Measurements from ENCODE around the gene IGF2BP2. TPM values are rescaled to one million over a fixed set of nuclear protein-coding genes. Genes with fewer than 3 reads are reported as not detected.
"Not testable (repeated sequence)": the region's sequence is repeated elsewhere in the genome, so short reads cannot be mapped to it uniquely, and the experiment has no call there.

Gene IGF2BP2
- total RNA-seq, 1 experiment from 2014 or later, result 75.9 TPM

DNA sequence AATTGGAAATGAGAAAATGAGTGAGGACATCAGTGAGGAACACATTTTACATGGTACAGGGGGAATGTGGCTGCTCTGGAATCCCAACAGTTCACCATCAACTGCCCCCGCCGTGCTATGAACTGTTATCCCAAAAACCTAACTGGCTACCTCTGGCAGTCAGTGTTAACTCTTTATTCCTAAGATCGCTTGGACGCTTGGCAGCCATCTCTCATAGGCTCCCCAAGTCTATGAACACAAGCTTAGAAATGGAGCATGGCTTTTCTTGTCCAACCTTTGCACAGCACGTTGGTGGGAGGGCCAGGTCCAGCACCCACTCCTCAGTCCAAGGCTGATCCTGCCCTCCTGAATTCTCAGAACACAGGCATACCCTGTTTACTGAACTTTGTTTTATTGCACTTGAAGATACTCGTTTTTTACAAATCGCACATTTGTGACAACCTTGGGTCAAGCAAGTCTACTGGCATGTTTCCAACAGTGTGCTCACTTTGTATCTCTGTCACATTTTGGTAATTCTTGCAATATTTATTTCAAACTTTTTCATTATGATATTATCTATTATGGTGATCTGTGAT is 185.1 kb downstream of the IGF2BP2 start:
- TF ChIP-seq, protein P1, sequence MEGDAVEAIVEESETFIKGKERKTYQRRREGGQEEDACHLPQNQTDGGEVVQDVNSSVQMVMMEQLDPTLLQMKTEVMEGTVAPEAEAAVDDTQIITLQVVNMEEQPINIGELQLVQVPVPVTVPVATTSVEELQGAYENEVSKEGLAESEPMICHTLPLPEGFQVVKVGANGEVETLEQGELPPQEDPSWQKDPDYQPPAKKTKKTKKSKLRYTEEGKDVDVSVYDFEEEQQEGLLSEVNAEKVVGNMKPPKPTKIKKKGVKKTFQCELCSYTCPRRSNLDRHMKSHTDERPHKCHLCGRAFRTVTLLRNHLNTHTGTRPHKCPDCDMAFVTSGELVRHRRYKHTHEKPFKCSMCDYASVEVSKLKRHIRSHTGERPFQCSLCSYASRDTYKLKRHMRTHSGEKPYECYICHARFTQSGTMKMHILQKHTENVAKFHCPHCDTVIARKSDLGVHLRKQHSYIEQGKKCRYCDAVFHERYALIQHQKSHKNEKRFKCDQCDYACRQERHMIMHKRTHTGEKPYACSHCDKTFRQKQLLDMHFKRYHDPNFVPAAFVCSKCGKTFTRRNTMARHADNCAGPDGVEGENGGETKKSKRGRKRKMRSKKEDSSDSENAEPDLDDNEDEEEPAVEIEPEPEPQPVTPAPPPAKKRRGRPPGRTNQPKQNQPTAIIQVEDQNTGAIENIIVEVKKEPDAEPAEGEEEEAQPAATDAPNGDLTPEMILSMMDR (IDR thresholded peaks at IDR 0.05; ENCODE audit: insufficient read depth in 1 of 2, low read depth in 1 of 2, low read length in 1 of 2, severe bottlenecking in 1 of 2, unreplicated experiment in 1 of 2), result no peak
- H3K36me3 Mint-ChIP-seq (ENCODE audit: insufficient read depth, unreplicated experiment), result peaks cover 24% of the 10 kb centered on the region
- no peak overlapping the region for H3K4me3 ChIP-seq (ENCODE audit: low read depth, low read length)
- no peaks in the 10 kb centered on the region; the same call in 1 of the 2 replicates for H3K36me3 ChIP-seq (ENCODE audit: control insufficient read depth, insufficient read depth, low read length)
- no peaks in the 10 kb centered on the region for H3K27me3 ChIP-seq (replicated peaks; ENCODE audit: control insufficient read depth, insufficient read depth, low read length)
- CTCF ChIA-PET, result no interaction called here
- intact Hi-C loops (cut with micrococcal nuclease; ENCODE audit: unreplicated experiment), result no loop called here
- POLR2A ChIA-PET, result no interaction called here
- no TSS peak for BruUV-seq (replicated peaks)
- no peaks in the 10 kb centered on the region for H3K9me3 Mint-ChIP-seq (ENCODE audit: unreplicated experiment)
- no peaks in the 10 kb centered on the region for H3K4me1 ChIP-seq
- H3K27ac Mint-ChIP-seq (ENCODE audit: unreplicated experiment), result no peak overlapping the region
- no peak for DNase-seq
- H3K4me3 Mint-ChIP-seq (ENCODE audit: unreplicated experiment), result no peak overlapping the region
- H3K4me1 Mint-ChIP-seq (ENCODE audit: low read depth, unreplicated experiment), result no peaks in the 10 kb centered on the region
- no peaks in the 10 kb centered on the region for H3K27me3 Mint-ChIP-seq (ENCODE audit: insufficient read depth, unreplicated experiment)
- H3K9me3 ChIP-seq, result no peaks in the 10 kb centered on the region

DNA sequence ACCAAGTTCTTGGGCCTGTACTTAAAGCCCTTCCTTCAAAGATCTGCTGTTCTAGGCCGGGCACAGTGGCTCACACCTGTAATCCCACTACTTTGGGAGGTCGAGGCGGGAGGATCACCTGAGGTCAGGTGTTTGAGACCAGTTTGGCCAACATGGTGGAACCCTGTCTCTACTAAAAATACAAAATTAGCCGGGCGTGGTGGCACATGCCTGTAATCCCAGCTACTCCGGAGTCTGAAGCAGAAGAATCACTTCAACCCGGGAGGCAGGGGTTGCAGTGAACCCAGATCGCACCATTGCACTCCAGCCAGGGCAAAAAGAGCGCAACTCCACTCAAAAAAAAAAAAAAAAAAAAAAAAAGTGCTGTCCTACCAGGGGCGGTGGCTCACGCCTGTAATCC is 186.2 kb downstream of the IGF2BP2 start:
- H3K4me3 ChIP-seq (ENCODE audit: low read depth, low read length); POLR2A ChIA-PET; H3K9me3 ChIP-seq; H3K27ac Mint-ChIP-seq (ENCODE audit: unreplicated experiment); intact Hi-C loops (cut with micrococcal nuclease; ENCODE audit: unreplicated experiment); H3K36me3 ChIP-seq (ENCODE audit: control insufficient read depth, insufficient read depth, low read length); H3K4me3 Mint-ChIP-seq (ENCODE audit: unreplicated experiment); H3K9me3 Mint-ChIP-seq (ENCODE audit: unreplicated experiment); H3K27me3 Mint-ChIP-seq (ENCODE audit: insufficient read depth, unreplicated experiment); BruUV-seq (replicated peaks); H3K4me1 ChIP-seq; DNase-seq; H3K27me3 ChIP-seq (replicated peaks; ENCODE audit: control insufficient read depth, insufficient read depth, low read length); H3K4me1 Mint-ChIP-seq (ENCODE audit: low read depth, unreplicated experiment): not testable (repeated sequence)
- CTCF ChIA-PET, result interaction anchor here (0.7 kb wide), 2 partner anchors 297 to 902 kb away, joined by 5 read pairs; no protein-coding TSS in a partner anchor
- peaks cover 24% of the 10 kb centered on the region for H3K36me3 Mint-ChIP-seq (ENCODE audit: insufficient read depth, unreplicated experiment)

DNA sequence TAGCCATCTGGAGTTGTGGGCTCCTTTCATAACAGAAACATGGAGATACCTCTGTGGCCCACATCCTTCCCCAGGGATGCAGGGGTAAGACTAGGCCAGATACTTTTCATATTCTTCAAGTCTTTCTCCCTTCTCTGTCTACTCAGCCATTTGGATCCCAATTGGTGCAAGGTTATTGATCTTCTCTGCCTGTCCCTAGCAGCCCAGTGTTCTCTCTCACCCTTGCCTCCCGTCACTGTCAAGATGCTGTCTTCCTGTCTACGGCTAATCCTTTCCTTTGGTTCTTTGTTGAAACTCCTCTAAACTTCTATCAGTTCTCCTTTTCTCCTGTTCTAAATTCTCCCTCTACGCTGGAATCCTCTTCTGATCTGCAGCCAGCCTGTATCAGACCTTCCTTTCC is 187.5 kb downstream of the IGF2BP2 start:
- intact Hi-C loops (cut with micrococcal nuclease; ENCODE audit: unreplicated experiment), result no loop called here
- no peaks in the 10 kb centered on the region; the same call in 1 of the 2 replicates for H3K36me3 ChIP-seq (ENCODE audit: control insufficient read depth, insufficient read depth, low read length)
- H3K4me3 Mint-ChIP-seq (ENCODE audit: unreplicated experiment), result no peak overlapping the region
- ChIA-PET POLR2A (no interaction called here), CTCF (no interaction called here)
- H3K4me3 ChIP-seq (ENCODE audit: low read depth, low read length), result no peak overlapping the region
- H3K4me1 Mint-ChIP-seq (ENCODE audit: low read depth, unreplicated experiment), result no peaks in the 10 kb centered on the region
- H3K4me1 ChIP-seq, result no peaks in the 10 kb centered on the region
- TF ChIP-seq, protein P1 (IDR thresholded peaks at IDR 0.05; ENCODE audit: insufficient read depth in 1 of 2, low read depth in 1 of 2, low read length in 1 of 2, severe bottlenecking in 1 of 2, unreplicated experiment in 1 of 2), result no peak
- no TSS peak for BruUV-seq (replicated peaks)
- no peak for DNase-seq
- H3K27me3 ChIP-seq (replicated peaks; ENCODE audit: control insufficient read depth, insufficient read depth, low read length), result no peaks in the 10 kb centered on the region
- no peaks in the 10 kb centered on the region for H3K27me3 Mint-ChIP-seq (ENCODE audit: insufficient read depth, unreplicated experiment)
- no peaks in the 10 kb centered on the region for H3K9me3 ChIP-seq
- H3K9me3 Mint-ChIP-seq (ENCODE audit: unreplicated experiment), result no peaks in the 10 kb centered on the region
- H3K36me3 Mint-ChIP-seq (ENCODE audit: insufficient read depth, unreplicated experiment), result peaks cover 32% of the 10 kb centered on the region
- H3K27ac Mint-ChIP-seq (ENCODE audit: unreplicated experiment), result no peak overlapping the region

DNA sequence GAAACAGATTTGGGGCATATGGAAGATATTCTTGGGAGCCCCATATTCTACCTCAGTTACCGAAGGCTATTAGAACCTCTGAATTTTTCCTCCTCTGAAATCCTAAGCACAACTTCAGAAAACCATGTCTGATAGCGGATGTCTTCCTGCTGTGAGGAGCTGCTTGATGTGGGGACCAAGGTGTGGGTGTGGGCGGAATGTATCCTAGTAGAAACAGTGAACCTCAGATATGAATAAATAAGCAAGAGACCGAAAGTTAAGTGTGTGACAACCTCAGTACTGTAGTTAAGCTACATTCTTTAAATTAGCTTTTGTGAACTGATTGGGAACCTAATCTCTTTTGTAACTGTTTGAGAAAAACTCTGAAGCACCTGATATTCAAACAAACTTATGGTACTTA is 191.8 kb downstream of the IGF2BP2 start:
- CTCF ChIA-PET, result no interaction called here
- peaks cover 2% of the 10 kb centered on the region; the same call in 1 of the 2 replicates for H3K36me3 ChIP-seq (ENCODE audit: control insufficient read depth, insufficient read depth, low read length)
- Mint-ChIP-seq H3K4me1 (ENCODE audit: low read depth, unreplicated experiment) (peaks cover 9% of the 10 kb centered on the region), H3K27me3 (ENCODE audit: insufficient read depth, unreplicated experiment) (no peaks in the 10 kb centered on the region), H3K4me3 (ENCODE audit: unreplicated experiment) (no peak overlapping the region), H3K27ac (ENCODE audit: unreplicated experiment) (no peak overlapping the region), H3K9me3 (ENCODE audit: unreplicated experiment) (no peaks in the 10 kb centered on the region), H3K36me3 (ENCODE audit: insufficient read depth, unreplicated experiment) (peaks cover 54% of the 10 kb centered on the region)
- H3K4me1 ChIP-seq, result peaks cover 13% of the 10 kb centered on the region
- H3K9me3 ChIP-seq, result no peaks in the 10 kb centered on the region
- BruUV-seq (replicated peaks), result no TSS peak
- intact Hi-C loops (cut with micrococcal nuclease; ENCODE audit: unreplicated experiment), result no loop called here
- POLR2A ChIA-PET, result no interaction called here
- TF ChIP-seq, protein P1 (IDR thresholded peaks at IDR 0.05; ENCODE audit: insufficient read depth in 1 of 2, low read depth in 1 of 2, low read length in 1 of 2, severe bottlenecking in 1 of 2, unreplicated experiment in 1 of 2), result no peak
- DNase-seq, result no peak
- H3K4me3 ChIP-seq (ENCODE audit: low read depth, low read length), result no peak overlapping the region
- no peaks in the 10 kb centered on the region for H3K27me3 ChIP-seq (replicated peaks; ENCODE audit: control insufficient read depth, insufficient read depth, low read length)
